GM21786 (cell line): ENCODE results near the gene SC5D.
A peak's percentile ranks its signal among the peaks of the same experiment; 100 is the strongest.

Experiments
- ATAC-seq: cut with Tn5 transposase; IDR thresholded peaks from one replicate; pipeline ENCODE4 v1.9.1; 2021; ENCODE audit not compliant: unreplicated experiment

SC5D gene, protein sequence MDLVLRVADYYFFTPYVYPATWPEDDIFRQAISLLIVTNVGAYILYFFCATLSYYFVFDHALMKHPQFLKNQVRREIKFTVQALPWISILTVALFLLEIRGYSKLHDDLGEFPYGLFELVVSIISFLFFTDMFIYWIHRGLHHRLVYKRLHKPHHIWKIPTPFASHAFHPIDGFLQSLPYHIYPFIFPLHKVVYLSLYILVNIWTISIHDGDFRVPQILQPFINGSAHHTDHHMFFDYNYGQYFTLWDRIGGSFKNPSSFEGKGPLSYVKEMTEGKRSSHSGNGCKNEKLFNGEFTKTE

DNA sequence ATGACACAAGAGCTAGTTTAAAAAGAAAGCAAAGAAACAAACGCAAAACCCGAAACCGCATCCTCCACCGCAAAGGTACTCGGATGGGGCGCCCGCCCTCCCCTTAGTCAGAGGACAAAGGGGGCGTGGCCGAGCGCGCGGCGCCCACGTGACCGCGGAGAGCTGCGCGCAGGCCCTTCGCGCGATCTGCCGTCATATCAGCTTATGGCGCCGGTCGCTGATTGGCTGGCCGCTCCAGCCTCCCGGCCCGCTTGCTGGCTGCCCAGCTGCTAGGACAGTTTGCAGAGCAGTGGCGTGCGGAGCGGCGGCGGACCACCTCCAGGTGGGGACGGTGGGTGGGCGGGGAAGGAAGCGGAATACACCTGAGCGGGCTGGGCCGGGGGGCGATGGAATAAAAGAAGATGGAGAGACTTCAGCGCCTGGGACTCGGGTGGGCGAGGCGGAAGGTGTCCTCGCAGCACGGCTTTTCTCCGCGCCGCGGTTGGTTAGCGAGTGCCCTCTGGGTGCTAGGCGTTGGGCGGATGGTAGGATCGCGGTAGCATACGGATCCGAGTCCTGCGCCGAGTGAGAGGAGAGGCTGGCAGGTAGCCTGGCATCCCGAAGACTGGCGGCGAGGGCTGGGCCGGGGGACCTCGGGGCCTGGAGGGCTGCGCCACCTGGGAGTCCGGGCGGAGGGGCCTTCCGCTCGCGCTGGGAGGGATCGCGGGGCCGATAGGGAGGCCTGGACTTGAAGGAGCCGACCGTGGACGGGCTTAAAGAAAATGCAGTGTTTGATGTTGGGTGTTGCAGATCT lies at the start of gene SC5D:
Gene SC5D, plus strand, starts transcription at position 277 of the 793 bp plus-strand sequence. CDS start 10,605 bp downstream, outside the sequence.
- peak; percentile 96 for ATAC-seq

DNA sequence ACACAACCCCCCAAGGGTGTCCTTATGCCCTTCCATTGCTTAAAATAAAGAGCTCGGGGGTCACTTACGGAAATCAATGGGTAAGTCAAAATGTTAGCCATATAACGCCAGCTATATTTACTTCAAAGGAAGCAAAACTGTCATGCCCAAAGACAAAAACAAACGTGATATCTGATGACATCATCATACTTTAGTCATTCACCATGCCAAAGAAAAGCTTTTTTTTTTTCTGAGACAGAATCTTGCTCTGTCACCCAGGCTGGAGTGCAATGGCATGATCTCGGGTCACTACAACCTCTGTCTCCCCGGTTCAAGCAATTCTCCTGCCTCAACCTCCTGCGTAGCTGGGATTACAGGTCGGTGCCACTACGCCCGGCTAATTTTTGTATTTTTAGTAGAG lies 47.7 kb upstream of the SC5D start:
- no peak for ATAC-seq

DNA sequence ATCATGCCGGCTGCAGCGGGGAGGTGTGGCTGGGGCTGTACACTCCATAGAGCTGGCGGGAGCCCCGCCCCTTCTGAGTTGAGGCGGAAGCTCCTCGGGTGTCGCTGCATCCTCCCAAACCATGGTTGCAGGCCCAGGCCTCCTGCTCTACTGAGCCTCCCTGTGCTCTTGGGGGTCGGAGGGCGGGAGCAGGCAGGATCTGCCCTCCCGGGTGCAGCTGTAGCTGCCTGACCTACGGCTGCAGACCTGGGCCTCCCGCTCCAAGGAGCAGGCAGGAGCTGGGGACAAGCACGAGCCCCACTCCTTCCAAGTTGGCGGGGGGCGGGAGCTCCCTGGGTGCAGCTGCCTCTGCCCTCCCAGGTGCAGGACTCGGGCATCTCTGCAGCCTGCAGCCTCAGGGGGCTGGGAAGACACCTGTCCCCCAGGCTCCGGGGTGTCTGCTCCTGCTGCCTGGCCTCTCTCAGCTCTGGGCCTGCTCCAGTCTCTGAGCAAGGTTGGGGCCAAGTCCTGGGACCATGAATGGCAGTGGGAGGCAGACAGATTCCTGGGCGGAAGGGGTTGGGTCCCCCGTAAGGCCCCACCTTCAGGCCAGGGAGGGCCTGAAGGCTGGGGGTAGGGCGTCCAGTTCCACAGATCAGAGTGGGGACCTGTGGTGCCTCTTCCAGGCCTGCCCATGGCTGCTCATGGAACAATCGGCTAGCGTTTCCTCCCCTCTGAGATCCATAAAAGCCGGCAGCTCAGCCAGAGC lies 46.4 kb upstream of the SC5D start:
- no peak for ATAC-seq

DNA sequence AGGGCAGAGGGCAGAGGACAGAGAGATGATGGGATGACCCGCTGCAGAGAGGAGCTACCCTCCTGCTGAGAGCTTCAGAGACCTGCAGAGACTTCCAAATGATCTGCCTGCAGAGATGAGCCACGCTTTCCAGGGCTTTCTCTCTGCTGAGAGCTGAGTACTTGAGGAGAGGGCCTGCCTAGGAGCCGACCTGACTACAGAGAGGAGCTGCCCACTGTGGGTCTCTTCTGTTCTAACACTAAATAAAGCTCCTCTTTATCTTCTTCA lies 45.9 kb upstream of the SC5D start:
- no peak for ATAC-seq

DNA sequence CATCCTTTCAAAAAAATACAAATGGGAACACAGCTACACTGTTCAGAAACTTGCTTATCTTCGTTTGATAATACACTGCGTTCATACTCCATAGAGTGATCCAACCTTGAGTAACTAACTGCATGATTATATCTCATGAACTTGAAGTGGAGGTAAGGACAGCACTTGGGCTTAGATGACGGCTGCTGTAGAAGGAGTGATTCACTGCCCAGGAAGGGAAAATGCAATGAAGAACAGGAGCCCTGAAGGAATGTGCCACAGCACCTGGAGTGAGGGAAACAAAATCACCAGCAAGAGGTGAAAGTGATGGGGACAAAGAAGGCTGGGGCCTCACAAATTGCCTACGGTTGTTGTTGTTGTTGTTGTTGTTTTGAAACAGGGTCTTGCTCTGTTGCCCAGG lies 44.1 kb upstream of the SC5D start:
- no peak for ATAC-seq

DNA sequence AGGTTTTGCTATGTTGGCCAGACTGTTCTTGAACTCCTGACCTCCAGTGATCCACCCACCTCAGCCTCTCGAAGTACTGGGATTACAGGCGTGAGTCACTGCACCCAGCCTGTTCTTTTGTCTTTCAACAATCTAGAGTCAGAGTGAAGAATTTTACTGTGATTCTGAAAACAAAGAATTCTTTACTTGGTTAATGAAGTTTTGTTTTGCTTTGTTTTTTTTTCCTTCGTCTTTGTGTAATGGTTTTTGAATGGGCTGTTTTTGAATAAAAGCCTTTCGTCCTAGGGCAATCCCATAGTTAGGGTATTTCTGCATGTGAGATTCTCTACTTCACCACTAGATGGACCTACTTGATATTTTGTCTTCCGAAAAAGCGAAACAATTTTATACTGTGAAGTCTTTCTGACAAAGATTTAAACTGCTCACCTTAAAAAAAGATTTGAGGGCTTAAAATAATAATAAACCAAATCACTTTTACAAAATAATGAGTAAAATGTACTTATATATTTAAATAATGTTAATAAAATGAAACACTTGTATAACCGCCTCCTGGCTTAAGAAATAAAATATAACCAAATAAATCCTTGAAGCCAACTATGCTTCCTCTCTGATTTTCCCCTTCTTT lies 43.4 kb upstream of the SC5D start:
- ATAC-seq = no peak

DNA sequence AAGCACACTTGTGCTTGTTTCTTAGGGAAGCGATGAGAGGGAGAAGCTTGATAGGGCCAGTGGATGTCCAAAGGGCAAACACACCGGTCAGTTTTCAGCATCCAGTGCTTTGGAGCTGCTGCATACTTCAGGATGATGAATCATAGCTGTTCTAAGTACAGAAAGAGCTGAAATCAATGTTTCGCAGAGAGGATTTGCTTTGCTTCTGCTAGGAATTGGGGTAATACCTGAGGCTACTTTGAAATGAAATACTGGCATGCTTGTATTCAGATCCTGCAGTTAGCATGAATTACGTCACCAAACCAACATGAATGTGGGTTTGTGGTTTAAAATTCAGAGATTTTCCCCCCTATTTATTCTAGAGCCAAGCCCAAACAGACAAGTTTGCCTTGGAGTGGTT lies 41.7 kb upstream of the SC5D start:
- ATAC-seq = no peak

DNA sequence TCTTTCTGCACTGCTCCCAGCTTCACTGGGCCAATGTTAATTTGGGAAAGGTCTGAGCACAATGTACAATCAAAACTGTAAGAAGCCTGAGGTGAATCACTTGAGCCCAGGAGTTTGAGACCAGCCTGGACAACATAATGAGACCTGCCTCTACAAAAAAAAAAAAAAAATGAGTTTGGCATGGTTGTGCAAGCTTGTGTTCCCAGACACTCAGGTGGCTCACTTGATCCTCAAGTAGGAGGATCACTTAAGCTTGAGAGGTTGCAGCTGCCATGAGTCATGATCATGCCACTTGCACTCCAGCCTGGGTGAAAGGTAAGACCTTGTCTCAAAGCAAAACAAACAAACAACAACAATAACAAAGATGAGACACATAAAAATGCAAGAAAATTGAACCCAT lies 38.6 kb upstream of the SC5D start:
- ATAC-seq = no peak

DNA sequence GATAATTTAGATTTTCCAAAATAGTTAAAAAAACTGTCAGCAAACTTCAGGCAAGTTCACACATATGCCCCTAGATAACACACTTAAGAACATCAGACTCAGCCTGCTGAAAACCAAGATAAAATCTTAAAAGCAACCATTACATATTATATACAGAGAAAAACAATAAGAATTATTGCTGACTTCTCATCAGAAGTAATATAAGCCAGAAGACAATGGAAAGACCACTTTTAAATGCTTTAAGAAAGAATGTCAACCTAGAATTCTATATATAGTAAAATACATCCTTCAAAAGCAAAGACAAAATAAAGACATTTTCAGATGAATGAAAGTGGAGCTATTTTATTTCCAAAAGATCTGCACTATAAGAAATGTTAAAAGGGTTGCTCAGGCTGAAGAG lies 37.8 kb upstream of the SC5D start:
- ATAC-seq = no peak

DNA sequence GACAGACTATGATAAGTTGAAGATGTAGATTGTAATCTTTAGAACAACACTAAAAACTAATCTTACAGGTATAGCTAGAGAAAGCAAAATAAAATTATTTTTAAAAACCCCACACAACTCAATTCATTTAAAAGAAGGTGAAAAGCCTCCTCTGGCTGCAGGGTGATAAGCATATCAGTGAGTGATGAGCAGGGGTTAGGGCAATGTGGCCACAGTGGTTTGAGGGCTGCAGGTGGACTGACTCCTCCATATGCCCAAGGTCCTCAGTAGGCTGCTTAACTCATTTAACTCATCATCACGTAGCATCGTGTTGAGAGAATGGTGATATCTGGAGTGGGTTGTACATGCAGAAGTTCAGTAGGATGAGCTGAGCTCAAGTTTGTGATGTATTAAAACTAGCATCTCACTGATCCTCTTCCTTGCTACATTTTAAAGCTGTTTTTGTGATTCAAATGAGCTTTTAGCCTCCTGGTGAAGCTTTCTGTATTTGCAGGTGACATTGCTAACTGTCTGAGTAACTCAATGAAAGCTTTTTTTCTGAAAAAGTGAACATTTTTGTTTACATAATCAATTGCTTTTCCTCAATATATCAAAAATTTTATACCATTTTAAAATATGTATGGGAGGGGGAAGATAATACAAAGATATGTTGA lies 37.0 kb upstream of the SC5D start:
- no peak for ATAC-seq

DNA sequence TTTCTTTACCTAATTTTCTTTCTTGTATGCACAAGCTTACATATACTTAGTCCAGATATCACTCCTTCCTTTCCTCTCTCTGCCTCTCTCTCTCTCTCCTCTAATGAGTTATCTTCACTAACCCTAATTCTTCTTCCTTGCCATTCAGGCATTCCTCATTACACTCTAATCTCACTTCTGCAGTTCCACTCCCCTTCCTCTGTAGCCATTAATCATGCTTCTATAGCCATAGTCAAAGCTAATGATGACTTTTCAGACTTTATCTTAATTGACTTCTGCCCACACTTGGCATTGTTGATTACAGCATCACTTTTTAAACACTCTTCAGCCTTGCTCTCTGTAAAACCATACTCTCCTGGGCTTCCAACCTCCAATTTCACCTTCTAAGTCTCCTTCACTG lies 35.3 kb upstream of the SC5D start:
- no peak for ATAC-seq

DNA sequence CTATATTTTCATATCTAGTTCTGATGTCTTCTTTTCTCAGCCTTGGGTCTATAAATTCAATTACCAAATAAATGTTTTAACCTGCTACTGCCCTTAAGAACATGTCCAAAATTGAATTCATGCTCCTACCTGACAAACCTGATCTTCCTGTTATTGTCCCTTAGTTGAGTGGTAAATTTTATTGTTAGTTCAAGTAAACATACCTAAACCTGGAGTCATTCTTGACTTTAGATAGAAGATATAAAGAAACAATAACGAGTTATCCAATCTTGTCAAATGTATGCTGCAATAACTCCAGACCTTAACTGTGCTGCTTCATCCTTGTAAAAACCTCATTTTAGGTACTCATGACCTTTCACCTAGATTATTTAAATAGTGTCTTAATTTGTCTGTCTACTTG lies 34.6 kb upstream of the SC5D start:
- no peak for ATAC-seq

DNA sequence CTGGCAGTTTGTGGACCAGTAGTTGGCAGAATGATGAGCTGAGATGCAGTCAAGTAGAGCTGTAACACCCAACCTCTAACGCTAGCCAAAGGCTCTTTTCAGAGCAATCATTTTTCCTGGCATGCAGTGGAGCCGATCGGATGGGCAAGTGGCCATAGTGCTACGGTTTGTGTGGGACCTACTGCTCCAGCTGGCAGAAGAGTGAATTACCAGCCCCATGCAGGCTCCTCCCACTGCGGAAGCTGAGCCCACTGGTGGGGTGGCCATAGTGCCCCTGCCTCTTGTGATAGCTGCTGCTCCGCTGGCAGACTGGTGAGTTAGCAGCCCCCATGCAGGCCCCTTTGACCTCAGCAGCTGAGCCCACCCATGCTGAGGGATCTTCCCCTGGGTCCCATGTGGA lies 27.0 kb upstream of the SC5D start:
- ATAC-seq = no peak

DNA sequence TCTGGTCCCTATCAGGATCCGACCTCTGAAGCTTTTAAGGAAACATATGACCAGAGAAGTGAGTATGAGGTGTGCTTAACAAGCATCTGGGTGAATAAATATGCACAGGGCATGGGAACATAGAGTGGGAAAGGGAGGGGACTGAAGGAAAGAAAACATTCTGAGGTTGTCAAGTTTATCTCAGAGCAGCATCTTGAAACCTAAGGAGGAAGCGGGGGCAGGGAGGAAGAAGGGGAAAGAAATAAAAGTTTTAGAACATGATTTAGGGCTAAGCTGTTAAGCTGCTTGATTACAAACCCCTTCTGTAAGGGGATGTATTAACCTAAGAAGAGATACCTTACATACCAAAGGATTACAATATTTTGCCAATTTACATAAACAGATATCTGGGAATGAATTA lies 24.0 kb upstream of the SC5D start:
- no peak for ATAC-seq

DNA sequence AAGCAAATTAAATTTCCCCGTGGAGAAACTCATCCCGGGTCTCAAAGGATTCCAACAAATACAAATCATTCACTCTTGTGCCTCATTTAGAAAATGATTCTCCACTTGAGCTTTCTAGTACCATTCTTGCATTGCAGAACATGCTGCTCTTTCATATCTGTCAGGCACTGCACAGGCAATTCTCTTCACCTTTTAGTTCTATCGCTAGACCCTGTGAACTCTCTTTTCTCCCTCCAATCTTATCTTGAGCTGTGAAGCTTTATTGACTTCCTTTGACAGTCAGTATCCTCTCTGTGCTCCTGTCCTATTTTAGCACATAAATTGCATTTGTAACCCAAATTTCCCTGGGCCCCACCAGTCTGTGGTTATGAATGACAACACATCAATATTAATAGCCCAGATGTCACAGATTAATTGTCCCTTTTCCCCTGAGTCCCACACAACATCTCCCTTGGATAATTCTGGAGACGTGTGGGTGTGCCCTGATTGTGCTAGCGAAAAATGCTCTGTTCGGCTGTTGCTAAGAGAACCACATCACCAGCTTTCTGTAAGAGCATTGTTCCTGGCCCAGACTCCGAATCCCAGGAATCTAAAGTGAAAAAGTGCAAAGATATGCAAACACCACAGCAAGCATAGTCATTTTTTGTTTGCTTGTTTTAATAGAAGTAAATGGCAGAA lies 22.4 kb upstream of the SC5D start:
- ATAC-seq = no peak

DNA sequence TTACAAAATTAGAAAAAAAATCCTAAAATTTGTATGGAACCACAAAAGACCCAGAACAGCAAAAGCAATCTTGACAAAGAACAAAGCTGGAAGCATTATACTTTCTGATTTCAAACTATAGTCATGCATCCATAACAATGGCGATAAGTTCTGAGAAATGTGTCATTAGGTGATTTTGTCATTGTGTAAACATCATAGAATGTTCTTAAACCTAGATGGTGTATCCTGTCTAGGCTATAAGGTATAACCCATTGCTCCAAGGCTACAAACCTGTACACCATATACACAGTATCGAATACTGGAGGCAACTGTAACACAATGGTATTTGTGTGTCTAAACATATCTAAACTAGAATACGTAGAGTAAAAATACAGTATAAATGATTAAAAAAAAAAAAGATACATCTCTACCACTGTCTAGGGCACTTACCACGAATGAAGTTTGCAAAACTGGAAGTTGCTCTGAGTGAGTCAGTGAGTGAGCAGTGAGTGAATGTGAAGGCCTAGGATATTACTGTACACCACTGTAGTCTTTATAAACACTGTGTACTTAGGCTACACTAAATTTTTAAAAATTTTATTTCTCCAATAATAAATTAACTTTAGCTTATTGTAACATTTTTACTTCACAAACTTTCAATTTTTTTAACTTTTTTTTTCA lies 18.1 kb upstream of the SC5D start:
- ATAC-seq = no peak

DNA sequence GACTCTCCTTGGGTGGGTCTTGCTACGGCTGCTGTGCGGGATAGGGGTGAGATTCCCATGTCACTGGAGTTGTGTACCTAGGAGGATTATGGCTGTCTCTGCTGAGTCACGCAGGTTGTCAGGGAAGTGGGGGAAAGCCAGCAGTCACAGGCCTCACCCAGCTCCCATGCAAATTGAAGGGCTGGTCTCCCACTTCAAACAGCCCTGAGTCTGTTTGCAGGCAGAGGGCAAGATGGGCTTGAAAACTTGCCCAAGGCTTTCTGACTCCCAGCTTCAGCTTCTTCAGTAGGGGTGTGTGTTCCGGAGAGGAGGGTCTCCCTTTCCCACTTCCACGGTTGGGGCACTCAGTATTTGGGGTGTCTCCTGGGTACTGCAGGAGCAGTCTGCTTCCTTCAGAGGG lies 10.9 kb upstream of the SC5D start:
- ATAC-seq = no peak

DNA sequence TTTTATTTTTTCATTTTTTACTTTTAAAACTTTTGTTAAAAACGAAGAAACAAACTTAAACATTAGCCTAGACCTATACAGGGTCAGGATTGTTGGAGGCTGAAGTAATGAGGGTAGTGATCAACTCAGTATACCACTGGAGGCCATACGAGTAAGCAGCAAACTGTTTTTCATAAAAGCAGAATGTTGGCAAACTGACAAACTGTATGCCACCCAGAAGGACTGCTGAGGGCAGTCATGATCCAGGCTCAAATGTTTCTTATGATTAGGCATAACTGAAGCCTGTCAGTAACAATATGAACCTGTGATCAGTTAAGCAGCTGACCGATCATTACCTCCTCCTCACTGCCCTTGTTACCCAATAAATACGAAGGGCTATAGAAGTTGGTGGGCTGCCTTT lies 10.2 kb upstream of the SC5D start:
- ATAC-seq = no peak

DNA sequence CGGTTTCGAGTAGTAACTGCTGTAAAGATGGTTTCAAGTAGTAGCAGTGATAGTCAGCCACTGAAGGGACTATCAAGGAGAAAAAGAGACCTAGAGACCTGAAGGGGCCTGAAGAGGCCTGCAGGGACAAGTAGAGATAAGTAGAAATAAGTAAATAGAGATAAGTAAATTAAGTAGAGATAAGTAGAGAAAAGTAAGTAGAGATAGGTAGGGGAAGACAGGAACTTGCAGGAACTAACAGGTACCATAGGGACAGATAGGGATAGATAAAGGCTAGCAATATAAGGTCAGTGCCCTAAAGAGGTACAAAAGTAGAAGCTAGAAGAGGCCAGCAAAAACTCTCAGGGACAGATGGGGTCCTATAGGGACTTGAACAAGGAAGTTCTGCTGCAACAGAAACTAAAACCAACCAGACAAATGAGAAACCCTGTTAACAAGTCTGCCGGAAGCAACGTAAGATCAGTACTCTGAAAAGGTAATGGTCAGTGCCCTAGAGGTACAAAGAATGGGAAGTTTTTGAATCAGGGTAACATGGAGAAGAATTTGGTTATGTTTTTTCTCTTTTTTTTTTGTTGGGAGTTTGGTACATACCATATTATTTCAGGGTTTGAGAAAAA lies 9.6 kb upstream of the SC5D start:
- ATAC-seq = peak; percentile 70

DNA sequence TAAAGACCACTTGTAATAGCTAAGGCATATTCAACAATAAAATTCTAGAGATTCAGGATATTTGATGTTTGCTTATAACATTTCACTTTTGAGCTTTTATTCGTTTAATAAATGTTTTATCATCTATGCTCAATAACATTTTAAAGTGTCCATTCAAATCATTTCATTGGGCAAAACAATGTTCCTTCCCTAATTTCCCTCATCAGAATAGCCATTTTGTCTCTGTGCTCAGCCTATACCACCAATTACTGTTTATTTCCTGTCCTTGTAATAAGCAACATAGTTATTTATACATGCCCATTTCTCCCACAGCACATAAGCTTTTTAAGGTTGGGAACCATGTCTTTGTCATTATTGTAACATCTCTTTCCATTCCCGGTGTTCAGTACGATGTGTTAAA lies 1.3 kb upstream of the SC5D start:
- no peak for ATAC-seq
